KOPT-K1 (cell line): ENCODE data around the gene NMNAT1.

Experiments
- H3K27ac ChIP-seq: fragments of 200-600 bp; sonication (generic); 2 replicates; pipeline ENCODE4 v1.5.1; 2016; ENCODE audit warnings: antibody characterized with exemption, mild to moderate bottlenecking, low read depth, low read length; ENCODE audit not compliant: poor library complexity, severe bottlenecking
- H3K36me3 ChIP-seq: fragments of 200-600 bp; sonication (generic); 2 replicates; pipeline ENCODE4 v1.5.1; 2017; ENCODE audit warnings: antibody characterized with exemption, mild to moderate bottlenecking, low read length, moderate library complexity; ENCODE audit not compliant: insufficient read depth
- H3K9me3 ChIP-seq: fragments of 200-600 bp; sonication (generic); 2 replicates; pipeline ENCODE4 v1.5.1; 2017; ENCODE audit warnings: antibody characterized with exemption, low read length, mild to moderate bottlenecking; ENCODE audit not compliant: insufficient read depth, poor library complexity, severe bottlenecking

Gene NMNAT1

DNA sequence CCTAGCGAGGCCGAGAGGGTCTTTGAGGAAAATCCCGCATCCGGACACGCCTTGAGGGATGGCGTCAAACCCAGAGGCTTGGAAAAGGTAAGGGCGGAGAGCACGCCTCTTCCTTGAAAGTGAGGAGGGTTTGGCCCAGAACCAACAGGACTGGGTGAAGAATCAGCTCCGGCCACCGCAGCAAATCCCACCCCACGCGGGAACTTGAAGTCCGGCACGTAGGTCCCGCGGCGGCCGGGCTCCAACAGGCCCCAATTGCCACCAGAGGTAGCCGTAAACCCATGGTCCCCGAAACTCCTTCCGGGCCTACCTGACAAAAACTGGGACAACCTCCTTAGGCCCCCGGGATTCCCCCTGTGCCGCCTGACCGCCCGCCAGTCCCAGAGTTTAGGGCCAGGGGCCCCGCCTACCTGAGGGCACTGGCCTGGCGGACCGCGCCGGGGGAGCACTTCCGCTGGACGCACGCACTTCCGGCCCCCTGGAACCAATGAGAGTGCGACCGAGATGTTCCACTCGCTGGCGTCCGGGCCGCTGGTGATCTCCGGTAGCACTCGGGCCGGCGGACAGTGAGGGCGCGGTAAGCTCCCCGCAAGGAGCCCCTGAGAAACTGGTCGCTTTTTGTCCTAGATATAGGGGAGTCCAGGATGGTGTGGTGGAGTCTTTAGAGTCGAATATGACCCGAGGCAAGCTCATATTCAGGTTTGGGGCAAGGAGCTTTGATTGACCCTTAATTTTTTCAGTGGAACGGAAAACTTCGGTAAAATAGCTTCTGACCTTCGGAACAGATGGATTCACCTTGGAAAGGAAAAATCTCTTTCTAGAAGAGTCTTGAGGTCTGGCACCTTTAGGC is at the start of gene NMNAT1, which contains the start of gene LZIC:
Gene NMNAT1, plus strand, starts transcription at position 537 of the 850 bp plus-strand sequence. CDS start 28,599 bp downstream, outside the sequence.
Gene LZIC, minus strand, starts transcription at position 453 of the 850 bp plus-strand sequence. CDS start 6,772 bp downstream, outside the sequence.
- H3K9me3 ChIP-seq: no peaks in the 10 kb centered on the region
- peaks cover 16% of the 10 kb centered on the region for H3K36me3 ChIP-seq
- peak within 1 kb of the TSS; percentile 76 for H3K27ac ChIP-seq

DNA sequence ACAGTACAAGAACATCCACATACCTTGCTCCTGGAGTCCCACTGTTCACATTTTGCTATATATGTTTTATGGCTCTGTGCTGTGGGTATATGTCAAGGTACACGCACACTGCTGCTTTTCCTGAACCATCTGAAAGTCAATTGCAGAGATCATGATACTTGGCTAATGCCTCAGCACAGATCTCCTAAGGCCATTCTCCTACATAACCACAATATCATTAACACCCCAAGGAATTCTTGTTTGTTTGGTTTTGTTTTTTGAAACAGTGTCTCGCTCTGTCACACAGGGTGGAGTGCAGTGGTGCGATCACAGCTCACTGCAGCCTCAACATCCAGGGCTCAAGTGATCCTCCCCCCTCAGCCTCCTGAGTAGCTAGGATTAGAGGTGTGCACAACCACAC is 49.2 kb upstream of the NMNAT1 start:
- H3K9me3 ChIP-seq: no peaks in the 10 kb centered on the region
- no peaks in the 10 kb centered on the region for H3K36me3 ChIP-seq
- H3K27ac ChIP-seq: no peak overlapping the region

DNA sequence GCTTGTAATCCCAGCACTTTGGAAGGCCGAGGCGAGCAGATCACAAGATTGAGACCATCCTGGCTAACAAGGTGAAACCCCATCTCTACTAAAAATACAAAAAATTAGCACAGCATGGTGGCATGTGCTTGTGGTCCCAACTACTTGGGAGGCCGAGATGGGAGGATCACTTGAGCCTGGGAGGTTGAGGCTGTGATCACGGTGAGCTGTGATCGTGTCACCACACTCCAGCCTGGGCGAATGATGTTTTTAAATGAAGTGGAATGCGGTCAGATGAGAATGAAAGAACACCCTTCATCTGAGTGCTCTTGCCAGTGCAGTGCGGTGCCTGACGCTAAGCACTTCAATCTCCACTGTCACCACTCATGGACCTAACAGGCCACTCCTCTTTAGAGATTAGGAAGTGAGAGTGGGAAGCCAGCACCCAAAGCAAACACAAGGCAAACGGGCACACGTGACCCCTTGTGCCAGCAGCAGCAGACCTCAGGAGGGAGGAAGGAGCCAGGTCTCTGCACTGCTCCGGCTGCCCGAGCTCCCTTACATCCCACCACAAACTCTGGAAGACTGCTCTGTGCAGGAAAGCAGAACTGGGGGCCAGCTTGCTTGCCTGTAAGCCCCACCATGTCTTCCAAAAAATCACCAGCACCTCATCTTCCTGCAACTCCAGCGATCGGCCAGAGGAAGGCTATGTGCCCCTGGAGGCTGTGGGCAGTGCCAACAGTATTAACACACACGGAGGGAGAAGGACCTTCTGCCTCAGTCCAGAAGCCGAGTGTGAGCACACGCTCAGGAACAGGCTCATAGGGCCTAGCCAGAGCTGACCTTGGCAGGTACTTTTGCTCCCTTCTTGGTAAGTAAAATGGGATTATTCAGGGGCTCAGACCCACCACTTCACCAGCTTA is 42.9 kb upstream of the NMNAT1 start:
- Histone ChIP-seq H3K36me3 (no peaks in the 10 kb centered on the region), H3K9me3 (no peaks in the 10 kb centered on the region), H3K27ac (no peak overlapping the region)

DNA sequence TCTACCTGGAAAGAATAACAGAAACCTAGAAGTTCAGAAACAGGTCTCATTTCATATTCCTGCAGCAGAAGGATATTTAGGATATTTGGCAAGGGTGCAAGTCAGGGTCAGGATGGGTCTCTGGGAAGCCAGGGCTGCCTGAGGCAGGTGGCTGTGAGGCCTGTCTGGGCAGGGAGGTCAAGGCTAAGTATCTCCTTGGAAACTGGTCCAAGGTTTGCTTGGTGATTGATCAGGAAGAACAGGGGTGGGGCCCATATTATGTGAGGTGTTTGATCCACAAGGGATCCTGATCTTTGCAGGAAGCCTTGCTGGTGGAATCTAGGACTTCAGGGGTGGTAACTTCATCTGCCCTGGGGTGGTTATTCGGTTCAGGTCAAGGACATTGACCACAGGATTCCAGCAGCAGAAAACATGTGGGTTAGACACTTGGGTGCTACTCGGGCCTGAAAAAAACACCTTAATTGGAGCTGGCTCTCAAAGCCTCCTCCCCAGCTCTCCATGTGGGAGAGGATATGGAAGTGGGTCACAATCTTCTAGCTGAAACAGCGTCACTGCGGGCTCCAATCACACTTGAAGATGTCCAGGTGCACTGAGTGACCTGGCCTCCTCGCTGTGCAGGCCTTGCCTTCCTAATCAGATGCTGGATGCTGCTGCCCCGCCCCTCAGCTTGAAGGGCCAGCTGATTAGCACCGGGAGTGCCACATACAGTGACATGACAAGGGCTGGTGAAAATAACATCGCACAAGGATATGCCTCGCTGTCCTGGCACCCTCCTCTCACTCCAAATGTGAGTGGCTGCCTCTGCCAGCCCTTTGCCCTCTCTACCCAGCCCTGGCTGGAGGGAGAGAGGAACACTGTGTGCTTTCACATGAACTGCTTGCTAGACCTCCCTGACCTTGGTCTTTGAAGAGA is 41.9 kb upstream of the NMNAT1 start:
- Histone ChIP-seq H3K9me3 (no peaks in the 10 kb centered on the region), H3K36me3 (no peaks in the 10 kb centered on the region), H3K27ac (no peak overlapping the region)

DNA sequence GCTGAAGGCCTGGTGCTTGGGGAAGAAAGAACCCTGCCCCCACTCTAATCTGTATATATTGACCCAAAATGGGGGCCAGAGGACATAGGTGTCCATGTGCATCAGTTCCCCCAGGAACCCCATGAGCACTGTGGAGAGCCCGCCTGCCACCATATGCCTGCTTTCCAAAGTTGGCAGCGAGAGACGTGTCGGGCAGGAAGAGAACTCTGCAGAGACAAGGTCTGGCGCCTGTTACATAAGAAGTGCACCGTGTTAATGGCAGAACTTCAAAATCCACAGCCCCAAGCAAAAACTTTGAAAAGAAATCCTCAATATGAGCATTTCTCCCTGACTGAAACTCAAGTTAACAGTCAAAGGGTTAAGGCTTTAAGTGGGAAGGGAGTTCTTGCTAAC is 41.2 kb upstream of the NMNAT1 start:
- Histone ChIP-seq H3K9me3 (no peaks in the 10 kb centered on the region), H3K36me3 (no peaks in the 10 kb centered on the region), H3K27ac (no peak overlapping the region)

DNA sequence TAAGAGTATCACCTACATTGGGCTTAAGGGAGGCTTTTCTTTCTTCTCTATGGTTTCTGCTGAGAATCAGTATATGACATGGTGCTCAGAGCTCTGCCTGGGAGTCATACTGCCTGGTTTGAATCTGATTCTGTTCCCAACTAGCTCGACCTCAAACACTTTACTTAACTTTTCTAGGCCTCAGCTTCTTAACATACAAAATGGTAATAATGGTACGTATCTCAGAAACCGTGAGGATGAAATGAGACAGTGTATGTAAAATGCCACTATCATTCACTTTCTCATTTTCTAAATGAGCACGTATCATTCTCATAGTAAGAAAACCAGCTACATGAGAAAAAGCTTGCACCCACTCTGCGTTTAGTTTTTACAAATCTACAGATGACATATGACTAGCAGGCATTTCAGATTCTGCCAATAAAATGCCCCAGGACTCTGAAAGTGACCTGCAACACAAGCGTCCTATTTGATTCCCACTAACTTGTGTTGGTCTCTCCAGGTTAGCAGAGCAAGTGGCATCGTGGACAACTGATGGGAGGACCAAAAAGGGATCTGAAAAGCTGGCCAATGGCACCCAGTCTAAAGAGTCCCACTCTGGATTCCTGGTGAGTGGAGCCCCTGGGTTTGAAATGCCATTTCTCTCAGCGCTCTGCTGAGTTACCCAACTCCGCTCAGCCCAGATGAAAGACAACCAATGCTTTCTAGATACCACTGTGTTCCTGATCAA is 39.3 kb upstream of the NMNAT1 start:
- H3K27ac ChIP-seq: no peak overlapping the region
- no peaks in the 10 kb centered on the region for H3K36me3 ChIP-seq
- H3K9me3 ChIP-seq: no peaks in the 10 kb centered on the region

DNA sequence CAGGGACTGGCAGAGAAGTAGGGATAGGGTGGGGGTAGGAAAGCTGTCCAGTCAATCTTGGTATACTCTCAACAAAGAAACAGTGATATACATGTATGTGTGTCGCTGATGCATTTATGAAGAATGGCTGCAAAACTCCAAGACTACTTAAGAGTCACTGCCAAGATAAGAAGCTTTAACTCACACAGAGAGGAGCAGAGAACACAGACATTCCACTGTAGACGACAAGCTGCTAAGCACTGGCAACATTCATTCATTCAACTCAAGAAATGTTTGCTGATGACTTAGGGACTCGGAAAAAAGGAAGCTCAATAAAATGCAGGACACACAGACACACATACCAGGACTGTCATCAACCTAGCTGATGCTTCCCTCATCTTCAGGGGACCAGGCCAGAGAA is 38.7 kb upstream of the NMNAT1 start:
- H3K9me3 ChIP-seq: no peaks in the 10 kb centered on the region
- no peaks in the 10 kb centered on the region for H3K36me3 ChIP-seq
- H3K27ac ChIP-seq: no peak overlapping the region

DNA sequence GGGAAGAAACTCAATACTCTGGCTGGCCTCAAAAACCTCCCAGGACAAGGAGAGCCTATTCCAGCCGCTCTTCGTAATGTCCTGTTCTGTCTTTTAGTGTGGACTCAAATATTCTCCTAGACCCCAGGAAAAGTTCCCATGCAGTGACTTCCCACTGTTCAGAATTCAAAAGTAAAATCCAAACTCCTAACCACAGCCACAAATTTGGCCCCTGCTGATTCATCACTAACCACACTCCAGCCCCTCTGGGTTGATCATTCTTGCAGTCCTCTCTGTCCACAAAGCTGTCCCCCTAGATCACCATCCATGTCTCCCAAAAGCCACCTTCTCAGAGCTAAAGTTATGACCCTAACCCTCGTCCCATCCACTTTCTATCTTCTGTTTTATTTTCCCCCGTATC is 38.3 kb upstream of the NMNAT1 start:
- no peaks in the 10 kb centered on the region for H3K36me3 ChIP-seq
- H3K9me3 ChIP-seq: no peaks in the 10 kb centered on the region
- H3K27ac ChIP-seq: no peak overlapping the region

DNA sequence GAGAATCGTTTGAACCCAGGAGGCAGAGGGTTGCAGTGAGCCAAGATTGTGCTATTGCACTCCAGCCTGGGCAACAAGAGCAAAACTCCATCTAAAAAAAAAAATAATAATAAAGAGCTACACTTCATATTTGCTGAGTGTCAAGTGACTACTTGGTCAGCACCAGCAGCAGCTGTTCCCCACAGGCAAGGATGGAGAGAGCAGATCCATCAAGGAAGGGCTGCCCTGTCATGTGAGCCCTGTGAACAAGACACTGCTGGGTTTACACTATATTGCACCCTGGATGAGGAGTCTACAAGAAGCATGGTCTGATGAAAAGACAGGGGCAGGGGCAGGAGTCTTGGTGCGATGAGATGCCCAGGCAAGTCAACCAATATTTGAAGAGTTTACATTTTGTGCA is 36.8 kb upstream of the NMNAT1 start:
- Histone ChIP-seq H3K9me3 (no peaks in the 10 kb centered on the region), H3K36me3 (no peaks in the 10 kb centered on the region), H3K27ac (no peak overlapping the region)

DNA sequence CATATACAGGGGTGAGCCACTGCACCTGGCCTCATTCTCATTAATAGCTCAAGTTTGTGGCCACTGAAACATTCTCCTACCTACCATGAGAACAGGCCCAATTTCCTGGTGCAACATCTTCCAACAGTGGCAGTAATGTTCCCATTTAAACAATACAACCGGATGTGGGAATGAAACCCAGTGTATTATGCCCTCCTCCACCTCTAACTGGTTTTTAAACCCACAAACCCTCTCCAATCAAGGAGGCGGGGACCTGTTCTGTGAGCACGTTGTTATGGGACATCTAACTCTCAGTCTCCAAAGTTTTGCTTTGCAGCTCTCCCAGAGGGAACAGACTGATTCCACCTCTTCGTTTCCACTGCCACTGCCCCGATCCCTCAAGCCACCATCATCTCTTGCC is 35.8 kb upstream of the NMNAT1 start:
- no peaks in the 10 kb centered on the region for H3K9me3 ChIP-seq
- no peaks in the 10 kb centered on the region for H3K36me3 ChIP-seq
- H3K27ac ChIP-seq: no peak overlapping the region

DNA sequence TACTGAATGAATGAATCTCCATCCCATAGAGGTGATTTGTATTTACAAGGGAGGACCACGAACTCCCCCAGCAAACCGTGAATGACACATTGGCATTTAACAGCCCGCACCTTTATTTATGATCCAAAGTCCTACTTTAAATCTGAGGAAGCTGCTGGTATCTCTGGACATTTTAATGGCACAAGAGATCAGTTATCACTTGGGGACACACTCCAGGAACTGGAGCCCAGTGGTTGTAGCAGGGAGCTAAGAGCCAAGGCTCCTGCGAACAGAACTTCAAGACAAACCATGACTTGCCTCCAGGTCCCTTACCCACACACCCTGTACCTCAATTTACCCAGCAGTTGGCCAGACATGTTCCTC is 34.4 kb upstream of the NMNAT1 start:
- H3K36me3 ChIP-seq: no peaks in the 10 kb centered on the region
- H3K27ac ChIP-seq: no peak overlapping the region
- H3K9me3 ChIP-seq: no peaks in the 10 kb centered on the region

DNA sequence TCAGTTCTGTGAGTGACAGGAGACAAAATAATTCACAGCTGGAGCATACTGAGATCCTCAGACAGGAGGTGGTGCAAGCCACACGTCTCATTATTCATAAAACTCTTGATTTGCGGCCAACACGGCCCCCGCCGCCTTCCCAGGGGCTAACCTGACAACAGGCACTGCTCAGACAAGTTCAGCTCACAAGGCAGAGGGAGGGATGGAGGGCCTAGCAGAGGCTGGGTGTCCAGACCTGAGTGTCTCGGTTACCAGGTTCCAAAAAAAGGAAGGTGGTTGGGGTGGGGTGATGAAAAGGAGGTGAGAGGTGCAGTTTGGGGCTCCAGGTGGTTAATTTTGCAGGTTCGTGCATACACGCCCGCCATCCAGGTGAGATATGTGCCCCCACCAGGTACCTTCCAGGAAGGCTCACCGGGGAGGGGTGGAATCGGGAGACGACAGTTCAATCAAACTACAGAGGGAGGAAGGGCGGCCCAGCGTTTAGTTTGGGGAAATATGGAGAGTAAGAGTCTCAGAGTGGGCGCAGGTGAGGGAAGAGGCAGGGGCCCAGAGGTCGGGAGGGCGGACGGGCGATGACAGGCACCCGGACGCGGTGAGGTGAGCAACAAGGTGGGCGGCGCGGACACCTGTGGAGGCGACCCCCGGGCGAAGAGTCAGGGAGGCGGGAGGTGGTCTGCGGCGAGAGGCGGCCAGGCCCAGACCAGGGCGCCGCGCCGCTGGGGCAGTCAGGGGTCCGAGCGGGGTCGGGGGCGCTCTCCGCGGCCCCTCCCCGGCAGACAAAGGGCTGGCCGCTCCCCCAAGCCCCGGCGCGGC is 33.8 kb upstream of the NMNAT1 start:
- Histone ChIP-seq H3K36me3 (no peaks in the 10 kb centered on the region), H3K9me3 (no peaks in the 10 kb centered on the region), H3K27ac (peak overlapping the region; percentile 59)

DNA sequence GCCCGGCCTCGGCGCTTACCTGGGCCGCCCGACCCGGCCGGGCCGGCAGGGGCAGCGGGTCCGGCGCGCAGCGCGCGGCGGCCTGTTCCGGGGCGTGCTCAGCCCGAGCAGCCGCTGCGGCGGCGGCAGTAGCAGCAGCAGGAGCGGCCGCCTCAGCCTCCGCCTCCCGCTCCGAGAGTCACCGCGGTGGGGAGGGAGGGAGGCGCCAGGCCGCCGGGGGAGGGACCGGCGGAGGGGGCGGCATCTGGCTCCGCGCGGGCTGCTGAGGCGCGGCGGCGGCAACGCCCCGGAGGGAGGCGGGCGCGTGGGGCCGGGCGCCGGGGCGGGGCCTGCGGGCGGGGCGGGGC is 33.2 kb upstream of the NMNAT1 start, which contains the start of gene CTNNBIP1:
Gene CTNNBIP1, minus strand, starts transcription at position 194 of the 347 bp plus-strand sequence. CDS start 38,205 bp downstream, outside the sequence.
- Histone ChIP-seq H3K27ac (peak within 1 kb of the TSS; percentile 81), H3K36me3 (no peaks in the 10 kb centered on the region), H3K9me3 (no peaks in the 10 kb centered on the region)
